ENCODE measurements around the gene KRTAP10-3.
"Not testable (repeated sequence)": the region's sequence is repeated elsewhere in the genome, so short reads cannot be mapped to it uniquely, and the experiment has no call there.

Gene KRTAP10-3

GRCh38 chr21:44571296-44571695 lies 12.7 kb upstream of the KRTAP10-3 start:
- no peak for DNase-seq (ENCODE audit: low read depth)

DNA sequence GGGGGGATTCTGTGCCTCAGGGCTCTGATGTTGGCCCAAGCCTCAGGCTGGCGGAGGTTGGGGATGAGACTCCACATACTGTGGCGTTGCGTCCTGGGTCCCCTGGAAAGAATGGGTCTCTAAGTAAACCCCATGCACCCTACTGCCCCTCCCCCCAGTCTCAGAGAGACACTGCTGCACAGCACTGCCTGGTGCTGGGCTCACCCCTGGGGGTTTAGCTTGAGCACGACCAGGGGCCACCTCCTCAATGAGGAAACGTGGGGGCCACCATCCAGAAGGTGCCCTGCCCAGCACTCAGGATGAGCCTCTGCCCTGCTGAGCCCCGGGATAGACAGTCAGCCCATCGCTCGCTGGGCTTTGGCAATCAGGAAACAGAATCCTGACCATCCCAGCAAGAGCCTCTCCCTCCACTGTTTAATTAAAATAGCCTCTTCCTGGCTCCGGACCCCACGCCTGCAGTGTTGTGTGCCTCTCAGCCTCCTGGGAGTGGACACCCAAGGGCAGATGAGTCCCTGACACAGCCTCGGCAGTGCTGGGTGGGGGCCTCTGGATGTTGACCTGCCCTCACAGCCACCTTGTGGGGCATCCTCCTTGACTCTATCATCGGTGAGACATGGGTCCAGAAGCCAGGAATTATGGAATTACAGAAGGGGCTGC lies 11.4 kb upstream of the KRTAP10-3 start:
- no peak for DNase-seq (ENCODE audit: low read depth)

GRCh38 chr21:44568667-44569556 lies 10.3 kb upstream of the KRTAP10-3 start:
- DNase-seq (ENCODE audit: low read depth) = no peak

DNA sequence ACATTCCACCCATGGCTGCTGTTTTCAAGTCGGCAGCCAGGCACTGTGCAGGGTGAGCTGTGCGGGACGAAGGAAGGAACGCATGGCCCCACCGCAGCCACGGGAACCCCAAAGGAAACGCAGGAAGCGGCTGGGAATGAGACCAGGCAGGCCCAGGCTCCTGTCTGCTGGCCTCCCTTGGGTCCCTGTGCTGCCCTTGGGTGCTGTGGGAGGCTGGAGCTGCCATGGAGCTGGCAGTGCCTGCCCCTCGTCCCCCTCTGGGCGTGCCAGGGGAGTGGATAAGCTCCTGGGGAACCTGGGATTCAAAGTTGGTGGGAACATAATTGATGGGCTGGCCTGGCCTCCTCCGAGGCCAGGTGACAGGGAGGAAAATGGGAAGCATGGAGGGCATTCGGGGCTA lies 9.7 kb upstream of the KRTAP10-3 start:
- DNase-seq (ENCODE audit: low read depth) = no peak

- DNase-seq (ENCODE audit: low read depth) = no peak
Measured at GRCh38 chr21:44567481-44568171, 9.0 kb upstream of the KRTAP10-3 start.

- DNase-seq (ENCODE audit: low read depth) = no peak
Measured at GRCh38 chr21:44566403-44566802, 7.8 kb upstream of the KRTAP10-3 start.

DNA sequence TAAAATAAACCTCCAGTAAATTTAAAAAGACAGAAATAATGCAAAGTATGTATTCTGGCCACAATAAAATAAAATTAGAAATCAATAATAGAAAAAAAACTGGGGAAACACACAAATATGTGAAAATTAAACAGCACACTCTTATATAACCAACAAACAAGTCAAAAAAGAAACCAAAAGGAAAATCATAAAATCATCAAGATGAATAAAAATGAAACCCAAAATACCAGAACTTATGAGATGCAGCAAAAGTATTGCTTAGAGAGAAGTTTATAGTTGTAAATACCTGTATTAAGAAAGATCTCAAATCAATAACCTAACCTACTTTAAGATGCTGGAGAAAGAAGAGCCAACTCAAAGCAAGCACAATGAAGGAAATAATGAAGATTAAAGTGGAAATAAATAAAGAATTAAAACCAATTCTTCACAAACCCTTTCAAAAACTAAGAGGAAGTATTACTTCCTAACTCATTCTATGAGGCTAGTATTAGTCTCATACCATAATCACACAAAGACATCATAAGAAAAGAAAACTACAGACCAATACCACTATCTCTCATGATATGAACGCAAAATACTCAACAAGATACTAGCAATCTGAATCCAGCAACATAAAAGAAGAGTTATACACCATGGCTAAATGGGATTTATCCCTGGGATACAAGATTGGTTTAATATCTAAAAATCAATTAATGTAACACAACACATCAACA lies 6.4 kb upstream of the KRTAP10-3 start:
- no peak for DNase-seq (ENCODE audit: low read depth)

GRCh38 chr21:44564099-44564498 lies 5.5 kb upstream of the KRTAP10-3 start:
- no peak for DNase-seq (ENCODE audit: low read depth)

DNA sequence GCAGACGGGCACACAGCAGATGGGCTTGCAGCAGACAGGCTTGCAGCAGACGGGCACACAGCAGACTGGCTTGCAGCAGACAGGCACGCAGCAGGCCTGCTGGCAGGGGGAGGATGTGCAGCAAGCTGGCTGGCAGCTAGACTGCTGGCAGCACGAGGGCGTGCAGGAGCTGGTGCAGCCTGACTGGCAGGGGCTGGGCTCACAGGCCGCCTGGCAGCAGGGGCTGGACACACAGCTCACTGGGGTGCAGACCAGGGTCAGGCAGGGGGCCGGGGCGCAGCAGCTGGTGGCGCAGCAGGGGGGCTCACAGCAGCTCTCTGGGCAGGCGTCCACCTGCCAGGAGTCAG lies 293 bp downstream of the KRTAP10-3 start:
- not testable (repeated sequence) for DNase-seq (ENCODE audit: low read depth)

DNA sequence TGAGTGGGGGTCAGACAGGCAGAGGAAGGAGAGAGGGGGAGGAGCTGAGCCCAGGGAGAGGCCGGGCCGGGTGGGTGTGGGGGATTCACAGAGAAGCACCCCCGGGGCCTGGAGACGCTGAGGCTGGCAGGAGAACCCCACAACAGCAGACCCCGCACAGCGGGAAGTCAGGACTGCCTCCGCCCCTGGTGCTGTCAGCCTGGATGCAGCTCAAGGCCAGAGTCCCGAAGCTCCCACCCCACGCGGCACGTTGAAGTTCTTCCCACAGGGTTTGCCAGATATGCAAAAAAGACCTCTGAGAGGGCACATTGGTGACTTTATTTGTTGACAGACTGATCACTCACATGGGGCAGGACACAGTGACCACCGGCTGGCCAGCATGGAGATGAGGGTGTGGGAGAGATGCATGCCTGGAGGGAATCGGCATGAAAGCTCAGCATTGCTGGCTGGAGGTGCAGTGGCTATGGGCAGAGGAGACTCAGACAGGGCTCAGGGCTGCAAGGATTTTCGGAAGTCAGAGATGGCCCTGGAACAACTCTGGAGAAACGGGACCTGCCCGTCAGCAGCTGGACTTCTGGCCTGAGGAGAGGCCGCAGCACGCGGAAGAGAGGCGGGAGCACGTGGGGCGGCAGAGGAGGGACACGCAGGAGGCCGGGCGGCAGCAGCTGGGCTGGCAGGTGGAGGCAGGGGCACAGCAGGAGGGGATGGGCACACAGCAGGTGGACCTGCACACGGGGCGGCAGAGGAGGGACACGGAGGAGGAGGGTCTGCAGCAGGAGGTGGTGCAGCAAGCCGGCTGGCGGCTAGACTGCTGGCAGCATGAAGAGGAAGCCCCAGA lies 885 bp downstream of the KRTAP10-3 start:
- DNase-seq (ENCODE audit: low read depth) = no peak

DNA sequence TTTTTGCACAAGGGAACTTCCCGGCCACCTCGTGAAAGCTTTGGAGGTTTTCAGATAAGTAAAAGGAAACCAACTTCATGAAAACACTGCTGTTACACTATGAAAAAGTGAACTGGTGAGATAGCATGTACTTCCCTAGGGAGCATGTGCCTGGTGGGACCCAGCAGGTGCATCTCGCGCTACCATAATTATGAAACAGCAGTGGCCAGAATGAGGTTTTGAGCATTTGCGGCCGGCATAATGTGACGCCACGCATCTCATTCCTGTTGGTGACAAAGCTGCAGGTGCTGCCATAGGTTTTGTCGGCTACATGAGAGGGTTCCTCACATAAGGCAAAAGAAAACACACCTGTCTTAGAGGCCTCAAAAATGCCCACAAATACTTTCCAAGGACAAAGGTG lies 1.7 kb downstream of the KRTAP10-3 start:
- DNase-seq (ENCODE audit: low read depth) = no peak

- DNase-seq (ENCODE audit: low read depth) = no peak
Measured at GRCh38 chr21:44555200-44555875, 3.3 kb downstream of the KRTAP10-3 start.

DNA sequence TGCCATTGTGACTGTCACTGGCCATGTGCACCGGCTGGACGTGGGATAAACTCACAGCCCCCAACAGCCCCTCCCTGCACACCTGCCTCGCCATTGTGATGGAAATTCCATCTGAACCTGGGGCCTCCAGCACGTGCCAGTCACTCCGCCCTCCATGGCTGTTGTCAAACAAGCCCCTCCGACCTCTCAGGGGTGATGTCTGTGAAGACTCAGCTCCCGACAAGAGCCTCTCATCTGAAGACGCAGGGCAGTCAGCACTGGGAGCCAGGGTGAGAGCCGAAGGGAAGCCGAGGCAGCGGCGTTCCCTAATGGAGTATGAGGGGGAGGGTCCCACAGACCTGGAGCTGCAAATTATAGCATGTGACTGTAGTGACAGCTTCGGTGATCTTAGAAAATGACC lies 5.9 kb downstream of the KRTAP10-3 start:
- no peak for DNase-seq (ENCODE audit: low read depth)

- no peak for DNase-seq (ENCODE audit: low read depth)
Measured at GRCh38 chr21:44552136-44552535, 6.5 kb downstream of the KRTAP10-3 start.

GRCh38 chr21:44551340-44551961 lies 7.1 kb downstream of the KRTAP10-3 start, which contains the start of gene KRTAP10-2:
KRTAP10-2 (minus strand) TSS chr21:44551505; CDS start chr21:44551458, 47 bp downstream.
- no peak for DNase-seq (ENCODE audit: low read depth)

DNA sequence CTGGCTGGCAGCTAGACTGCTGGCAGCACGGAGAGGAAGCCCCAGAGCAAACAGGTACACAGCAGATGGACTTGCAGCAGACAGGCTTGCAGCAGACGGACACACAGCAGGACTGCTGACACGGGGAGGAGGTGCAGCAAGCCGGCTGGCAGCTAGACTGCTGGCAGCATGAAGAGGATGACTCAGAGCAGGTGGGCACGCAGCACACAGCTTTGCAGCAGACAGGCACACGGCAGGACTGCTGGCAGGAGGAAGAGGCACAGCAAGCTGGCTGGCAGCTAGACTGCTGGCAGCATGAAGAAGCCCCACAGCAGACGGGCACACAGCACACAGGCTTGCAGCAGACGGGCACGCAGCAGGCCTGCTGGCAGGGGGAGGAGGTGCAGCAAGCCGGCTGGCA lies 7.8 kb downstream of the KRTAP10-3 start:
- no peak for DNase-seq (ENCODE audit: low read depth)

DNA sequence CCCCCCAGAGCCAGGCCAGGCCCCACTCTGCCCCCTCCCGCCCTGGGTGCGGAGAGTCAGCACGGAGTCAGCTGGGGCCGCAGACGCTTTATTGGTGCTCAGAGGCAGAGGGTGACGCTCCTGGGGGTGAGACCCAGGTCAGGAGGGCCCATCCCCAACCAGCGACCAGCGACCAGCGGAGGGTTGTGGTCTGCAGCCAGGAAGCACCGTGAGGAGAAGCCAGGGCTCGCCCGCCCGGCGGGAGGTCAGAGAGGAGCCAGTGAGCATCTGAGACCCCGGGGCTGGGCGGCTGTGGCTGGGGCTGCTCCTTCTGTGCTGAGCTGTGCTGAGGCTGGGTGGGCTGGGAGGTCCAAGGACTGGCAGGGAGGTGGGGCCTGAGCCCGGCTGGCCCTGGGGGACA lies 8.3 kb downstream of the KRTAP10-3 start:
- not testable (repeated sequence) for DNase-seq (ENCODE audit: low read depth)

DNA sequence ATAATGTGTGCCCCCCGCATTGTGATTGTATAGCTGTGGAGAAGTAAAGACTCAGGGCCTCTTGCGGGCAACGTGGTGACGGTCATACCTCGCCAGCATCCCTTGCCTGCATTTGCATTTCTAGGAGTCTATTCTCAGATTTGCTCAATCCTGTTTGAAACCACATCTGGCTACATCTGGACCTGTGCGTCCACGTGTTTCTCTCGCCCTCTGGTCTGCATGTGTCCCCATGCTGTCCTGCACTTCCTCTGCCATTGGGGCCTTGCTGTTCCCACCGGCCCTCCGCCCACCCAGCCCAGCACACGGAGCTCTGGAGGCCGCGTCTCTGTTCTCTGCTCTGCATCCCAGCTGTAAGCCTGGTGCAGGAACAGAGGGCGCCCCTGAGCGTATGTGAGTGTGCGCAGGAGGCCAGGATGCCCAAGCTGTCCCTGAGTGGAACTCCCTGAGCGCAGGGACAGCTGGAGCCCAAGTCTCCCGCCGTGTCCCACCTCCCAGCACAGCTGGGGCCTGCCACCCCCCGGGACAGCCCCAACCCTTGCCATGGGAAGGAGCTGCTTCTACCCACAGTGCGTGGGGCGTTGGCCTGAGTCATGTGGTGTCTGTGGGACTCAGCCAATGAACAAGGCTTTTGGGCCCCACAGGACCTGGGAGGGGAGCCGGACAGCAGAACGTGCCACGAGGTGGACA lies 8.9 kb downstream of the KRTAP10-3 start:
- DNase-seq (ENCODE audit: low read depth) = no peak

GRCh38 chr21:44548922-44549321 lies 9.7 kb downstream of the KRTAP10-3 start:
- no peak for DNase-seq (ENCODE audit: low read depth)

- no peak for DNase-seq (ENCODE audit: low read depth)
Measured at GRCh38 chr21:44548381-44548780, 10.2 kb downstream of the KRTAP10-3 start.
